ENCODE measurements around the gene SP7.
"Not testable (repeated sequence)": the region's sequence is repeated elsewhere in the genome, so short reads cannot be mapped to it uniquely, and the experiment has no call there.

SP7 gene

GRCh38 chr12:53334822-53335221 lies 1.3 kb downstream of the SP7 start:
- FAIRE-seq (no peak), DNase-seq (ENCODE audit: insufficient read length, low spot score) (no peak)
- TF ChIP-seq CTCF (IDR thresholded peaks at IDR 0.05; ENCODE audit: insufficient read depth, missing control alignments): no peak

- FAIRE-seq: no peak
- DNase-seq (ENCODE audit: insufficient read length, low spot score): no peak
- TF ChIP-seq CTCF (IDR thresholded peaks at IDR 0.05; ENCODE audit: insufficient read depth, missing control alignments): no peak
Measured at GRCh38 chr12:53333845-53334244, 2.3 kb downstream of the SP7 start.

GRCh38 chr12:53333289-53333688 lies 2.9 kb downstream of the SP7 start:
- FAIRE-seq (no peak), DNase-seq (ENCODE audit: insufficient read length, low spot score) (no peak)
- TF ChIP-seq CTCF (IDR thresholded peaks at IDR 0.05; ENCODE audit: insufficient read depth, missing control alignments): no peak

- FAIRE-seq (no peak), DNase-seq (ENCODE audit: insufficient read length, low spot score) (no peak)
- TF ChIP-seq CTCF (IDR thresholded peaks at IDR 0.05; ENCODE audit: insufficient read depth, missing control alignments): no peak
Measured at GRCh38 chr12:53332744-53333143, 3.4 kb downstream of the SP7 start.

- FAIRE-seq; DNase-seq (ENCODE audit: insufficient read length, low spot score): not testable (repeated sequence)
Measured at GRCh38 chr12:53332339-53332738, 3.8 kb downstream of the SP7 start.

GRCh38 chr12:53330671-53331070 lies 5.5 kb downstream of the SP7 start:
- FAIRE-seq (no peak), DNase-seq (ENCODE audit: insufficient read length, low spot score) (no peak)

GRCh38 chr12:53328043-53328435 lies 8.1 kb downstream of the SP7 start:
- FAIRE-seq (no peak), DNase-seq (ENCODE audit: insufficient read length, low spot score) (no peak)
- TF ChIP-seq CTCF (IDR thresholded peaks at IDR 0.05; ENCODE audit: insufficient read depth, missing control alignments): no peak

More at GRCh38 chr12:53330671-53331070, 5.5 kb downstream of the SP7 start:
- TF ChIP-seq CTCF (IDR thresholded peaks at IDR 0.05; ENCODE audit: insufficient read depth, missing control alignments): no peak

GRCh38 chr12:53327435-53328042 lies 8.6 kb downstream of the SP7 start:
- DNase-seq (ENCODE audit: insufficient read length, low spot score) (no peak), FAIRE-seq (no peak)
- TF ChIP-seq CTCF (IDR thresholded peaks at IDR 0.05; ENCODE audit: insufficient read depth, missing control alignments): no peak
